NOMO-1 (cell line): ENCODE data around the gene CAPN5.
"Not testable (repeated sequence)": the region's sequence is repeated elsewhere in the genome, so short reads cannot be mapped to it uniquely, and the experiment has no call there.

Experiments
- DNase-seq, 2 experiments: peaks; one replicate each; lab custom pipeline; 2025; ENCODE audit not compliant: unreplicated experiment in 2 of 2; lab: John Stamatoyannopoulos, UW

Gene CAPN5

DNA sequence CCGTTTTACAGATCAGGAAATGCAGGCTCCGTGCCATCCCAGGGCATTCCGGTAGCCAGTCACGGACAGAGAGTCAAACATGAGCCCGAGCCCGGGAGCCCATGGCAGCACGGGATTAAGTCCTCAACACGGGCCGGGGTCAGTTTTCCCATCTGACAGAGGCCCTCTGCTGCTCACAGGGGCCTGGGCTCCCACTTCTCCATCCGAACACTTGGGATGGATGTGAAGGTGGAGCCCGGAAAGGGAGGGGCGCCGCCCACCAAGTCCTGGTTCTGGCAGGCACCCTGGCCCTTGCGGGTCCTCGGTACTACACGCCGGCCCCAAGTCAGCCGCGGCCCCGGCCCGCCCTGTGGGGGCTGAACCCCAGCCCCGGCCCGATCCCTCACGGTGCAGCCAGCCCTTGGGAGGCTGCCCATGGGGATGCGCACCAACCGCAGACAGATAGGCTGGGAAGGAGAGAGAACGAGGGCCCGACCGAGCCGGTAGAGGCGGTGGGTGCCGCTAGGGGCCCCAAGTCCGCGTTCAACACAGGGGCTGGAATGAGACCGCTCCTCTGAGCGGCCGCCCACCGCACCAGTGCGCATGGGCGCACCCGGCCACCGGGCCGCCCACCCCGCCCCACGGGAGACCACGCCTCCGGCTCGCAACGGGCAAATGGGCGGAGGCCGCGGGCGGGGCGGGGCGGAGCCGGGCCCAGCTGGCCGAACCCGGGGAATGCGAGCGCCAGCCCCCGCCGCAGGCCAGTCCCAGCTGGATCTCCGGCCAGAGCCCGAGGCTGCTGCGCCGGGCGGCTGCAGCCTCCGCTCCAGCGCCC lies at the start of gene CAPN5:
Gene CAPN5, plus strand, starts transcription at position 743 of the 814 bp plus-strand sequence. CDS start 17,916 bp downstream, outside the sequence.
- DNase-seq = peak; percentile 76 to 80

- not testable (repeated sequence) for DNase-seq
These were observed 48.3 kb upstream of the CAPN5 start for GRCh38 chr11:77018396-77018924.

DNA sequence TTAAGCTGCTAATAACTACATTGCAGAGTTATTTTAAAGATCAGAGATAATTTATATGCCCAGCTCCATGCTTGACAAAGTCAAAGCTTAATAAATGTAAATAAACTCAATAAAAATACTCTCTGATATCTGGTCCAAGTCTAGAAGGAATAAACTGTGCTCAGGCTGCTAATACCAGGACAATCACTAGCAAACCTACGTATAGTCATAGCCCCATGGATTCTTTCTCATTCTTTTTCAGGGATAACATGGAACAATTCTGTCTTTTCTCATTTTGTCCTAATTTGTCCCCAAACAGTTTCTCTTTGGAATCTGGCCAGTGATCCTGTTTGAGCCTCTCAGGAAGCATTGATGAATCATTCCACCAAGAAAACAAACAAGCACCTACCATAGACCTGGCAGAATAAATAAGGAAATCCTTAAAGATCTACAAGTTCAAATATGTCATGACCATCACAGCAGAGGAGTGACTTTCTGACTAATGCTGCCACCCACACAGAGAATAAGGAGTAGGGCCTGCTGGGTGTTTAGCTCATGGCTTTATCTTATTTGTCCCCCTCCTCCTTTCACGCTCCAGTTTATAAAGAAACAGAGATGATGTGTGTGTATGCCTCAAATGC lies 46.7 kb upstream of the CAPN5 start:
- no peak for DNase-seq

DNA sequence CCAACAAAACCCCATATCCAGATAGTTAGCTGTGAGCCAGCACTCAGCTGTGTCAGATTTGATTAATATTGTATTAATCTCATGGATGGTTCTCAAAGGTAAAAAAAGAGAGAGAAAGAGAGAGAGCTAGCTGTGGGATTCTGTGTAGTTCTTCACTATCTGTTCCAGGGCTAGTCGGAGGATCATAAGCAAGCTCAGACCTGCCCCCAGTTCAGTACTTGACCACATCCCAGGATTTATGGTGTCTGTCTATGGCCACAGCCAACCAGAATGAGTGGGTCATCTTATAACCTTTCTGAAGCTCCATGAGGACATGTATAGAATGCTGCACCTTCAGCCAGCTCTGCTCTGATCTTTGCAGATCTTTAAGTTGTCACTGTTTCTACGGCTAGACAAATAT lies 46.0 kb upstream of the CAPN5 start:
- no peak for DNase-seq

GRCh38 chr11:77024745-77025144 lies 42.0 kb upstream of the CAPN5 start:
- no peak for DNase-seq

DNA sequence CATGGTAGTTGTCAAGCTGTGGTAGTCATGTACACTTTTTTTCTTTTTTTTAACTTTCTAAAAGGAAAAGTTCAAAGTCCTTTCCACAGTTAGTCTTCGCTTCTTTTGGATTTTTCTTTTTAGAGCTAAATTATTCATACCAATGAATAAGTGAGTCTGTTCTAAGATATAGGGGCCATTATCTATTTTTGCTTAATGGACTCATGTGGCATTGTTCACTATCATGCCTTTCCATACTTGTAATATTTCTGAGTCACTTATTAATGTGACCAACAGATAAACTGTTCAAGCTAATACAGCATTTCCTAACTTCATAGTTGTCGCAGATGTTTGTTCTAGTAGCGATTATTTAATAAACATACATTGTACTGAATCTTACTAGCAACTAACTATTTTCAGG lies 40.5 kb upstream of the CAPN5 start:
- DNase-seq = no peak

GRCh38 chr11:77026743-77027142 lies 40.0 kb upstream of the CAPN5 start:
- no peak for DNase-seq

DNA sequence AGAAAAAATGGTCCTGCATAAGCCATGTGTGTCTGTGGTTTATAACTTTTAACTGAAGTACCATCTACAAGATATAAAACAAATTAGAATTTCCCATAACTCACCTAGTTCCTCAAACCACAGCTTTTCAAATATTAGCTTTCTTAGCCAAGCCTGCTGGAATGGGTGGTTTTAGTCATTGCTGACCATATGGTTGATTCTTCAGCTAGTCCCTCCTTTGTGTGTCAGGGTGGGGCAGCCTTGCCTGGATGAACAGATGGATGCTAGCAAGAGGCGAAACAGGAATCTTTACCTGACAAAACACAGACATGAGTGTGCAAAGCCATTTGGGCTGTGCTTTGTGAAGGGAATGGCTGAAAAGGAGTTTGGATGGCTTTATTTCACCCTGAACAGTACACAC lies 39.5 kb upstream of the CAPN5 start:
- no peak for DNase-seq

- no peak for DNase-seq
These were observed 36.9 kb upstream of the CAPN5 start for GRCh38 chr11:77029829-77030228.

- no peak for DNase-seq
These were observed 35.8 kb upstream of the CAPN5 start for GRCh38 chr11:77030834-77031414.

DNA sequence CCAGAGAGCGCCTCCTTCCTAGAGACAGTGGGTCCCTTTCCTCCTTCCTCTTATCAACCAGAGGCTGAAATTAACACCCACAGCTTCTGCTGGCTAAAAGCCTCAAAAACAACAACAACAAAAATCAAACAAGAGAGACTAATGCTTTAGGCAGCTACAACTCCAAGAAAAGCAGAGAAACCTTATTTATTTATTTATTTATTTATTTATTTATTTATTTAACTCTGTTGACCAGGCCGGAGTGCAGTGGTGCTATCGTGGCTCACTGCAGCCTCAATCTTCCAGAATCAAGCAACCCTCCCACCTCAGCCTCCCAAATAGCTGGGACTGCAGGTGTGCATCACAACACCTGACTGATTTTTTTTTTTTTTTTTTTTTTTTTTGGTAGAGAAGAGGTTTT lies 35.2 kb upstream of the CAPN5 start:
- no peak for DNase-seq

DNA sequence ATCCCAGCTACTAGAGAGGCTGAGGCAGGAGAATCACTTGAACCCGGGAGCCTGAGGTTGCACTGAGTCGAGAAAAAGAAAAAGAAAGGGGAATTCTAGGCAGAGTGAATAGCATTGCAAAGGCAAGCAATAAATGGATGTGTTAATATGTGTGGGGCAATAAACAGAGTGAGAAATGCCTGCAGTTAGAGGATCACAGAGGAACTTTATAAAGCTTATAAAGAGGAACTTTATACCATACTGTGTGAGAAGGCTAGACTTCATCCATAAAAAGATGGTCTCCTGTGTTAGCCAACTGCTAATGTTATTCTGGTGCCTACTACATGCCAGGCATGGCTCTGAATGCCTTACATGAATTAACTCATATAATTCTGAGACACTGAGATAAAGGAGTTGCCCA lies 31.7 kb upstream of the CAPN5 start:
- peak; percentile 5 to 55 for DNase-seq

- DNase-seq = no peak
These were observed 31.2 kb upstream of the CAPN5 start for GRCh38 chr11:77035580-77035979.

GRCh38 chr11:77036398-77036797 lies 30.4 kb upstream of the CAPN5 start:
- no peak for DNase-seq

DNA sequence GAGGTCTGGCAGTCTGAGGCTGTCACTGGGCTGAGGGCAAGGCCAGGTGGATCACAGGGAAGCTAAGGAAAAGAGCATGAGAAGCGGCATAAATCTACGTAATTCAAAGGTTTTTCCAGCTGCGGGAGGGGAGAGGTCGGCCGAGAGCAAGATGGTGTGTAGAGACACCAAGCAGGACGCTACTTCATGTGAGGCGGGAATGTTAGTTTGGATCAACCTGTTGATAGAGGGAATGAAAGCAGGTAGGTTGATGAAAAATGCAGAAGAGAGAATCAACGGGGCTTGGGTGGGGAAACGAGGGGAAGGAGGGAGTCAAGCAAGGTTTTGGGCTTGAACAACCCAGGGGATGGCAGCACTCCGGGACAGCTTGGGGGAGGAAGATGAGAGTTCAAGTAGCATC lies 29.7 kb upstream of the CAPN5 start:
- DNase-seq = no peak

- peak in 1 of 2 experiments; percentile 36 for DNase-seq
These were observed 28.5 kb upstream of the CAPN5 start for GRCh38 chr11:77038029-77038824.

DNA sequence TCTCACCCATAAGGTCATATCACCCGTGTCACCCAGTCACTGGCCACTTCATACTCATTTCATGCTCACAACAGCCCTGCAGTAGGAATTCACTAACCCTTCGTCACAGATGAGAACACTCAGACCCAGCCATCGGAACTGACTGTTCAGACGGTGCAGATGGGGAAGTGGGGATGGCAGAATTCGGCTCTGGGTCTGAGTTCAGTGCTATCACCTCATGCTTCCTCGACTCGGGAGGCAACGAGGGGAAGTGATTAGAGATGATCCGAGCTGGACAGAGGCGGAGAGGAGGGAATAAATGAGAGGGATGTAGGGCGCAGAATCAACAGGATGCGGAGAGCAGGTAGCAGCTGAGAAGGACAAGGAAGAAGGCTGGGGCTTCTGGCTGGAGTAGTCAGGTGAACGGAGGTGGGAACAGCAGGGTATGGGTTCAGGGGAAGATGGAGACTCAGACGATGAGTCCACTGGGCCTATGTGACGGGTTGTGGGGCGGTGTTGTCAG lies 27.9 kb upstream of the CAPN5 start:
- DNase-seq = peak; percentile 3 to 53

DNA sequence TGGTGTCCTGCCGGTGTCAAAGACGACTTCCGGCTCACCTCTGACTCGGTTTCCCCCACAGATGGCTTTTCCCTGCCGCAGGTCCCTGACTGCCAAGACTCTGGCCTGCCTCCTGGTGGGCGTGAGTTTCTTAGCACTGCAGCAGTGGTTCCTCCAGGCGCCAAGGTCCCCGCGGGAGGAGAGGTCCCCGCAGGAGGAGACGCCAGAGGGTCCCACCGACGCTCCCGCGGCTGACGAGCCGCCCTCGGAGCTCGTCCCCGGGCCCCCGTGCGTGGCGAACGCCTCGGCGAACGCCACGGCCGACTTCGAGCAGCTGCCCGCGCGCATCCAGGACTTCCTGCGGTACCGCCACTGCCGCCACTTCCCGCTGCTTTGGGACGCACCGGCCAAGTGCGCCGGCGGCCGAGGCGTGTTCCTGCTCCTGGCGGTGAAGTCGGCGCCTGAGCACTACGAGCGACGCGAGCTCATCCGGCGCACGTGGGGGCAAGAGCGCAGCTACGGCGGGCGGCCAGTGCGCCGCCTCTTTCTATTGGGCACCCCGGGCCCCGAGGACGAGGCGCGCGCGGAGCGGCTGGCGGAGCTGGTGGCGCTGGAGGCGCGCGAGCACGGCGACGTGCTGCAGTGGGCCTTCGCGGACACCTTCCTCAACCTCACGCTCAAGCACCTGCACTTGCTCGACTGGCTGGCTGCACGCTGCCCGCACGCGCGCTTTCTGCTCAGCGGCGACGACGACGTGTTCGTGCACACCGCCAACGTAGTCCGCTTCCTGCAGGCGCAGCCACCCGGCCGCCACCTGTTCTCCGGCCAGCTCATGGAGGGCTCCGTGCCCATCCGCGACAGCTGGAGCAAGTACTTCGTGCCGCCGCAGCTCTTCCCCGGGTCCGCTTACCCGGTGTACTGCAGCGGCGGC lies 27.0 kb upstream of the CAPN5 start:
- peak; percentile 7 to 23 for DNase-seq

GRCh38 chr11:77040401-77040777 lies 26.4 kb upstream of the CAPN5 start:
- DNase-seq = no peak

DNA sequence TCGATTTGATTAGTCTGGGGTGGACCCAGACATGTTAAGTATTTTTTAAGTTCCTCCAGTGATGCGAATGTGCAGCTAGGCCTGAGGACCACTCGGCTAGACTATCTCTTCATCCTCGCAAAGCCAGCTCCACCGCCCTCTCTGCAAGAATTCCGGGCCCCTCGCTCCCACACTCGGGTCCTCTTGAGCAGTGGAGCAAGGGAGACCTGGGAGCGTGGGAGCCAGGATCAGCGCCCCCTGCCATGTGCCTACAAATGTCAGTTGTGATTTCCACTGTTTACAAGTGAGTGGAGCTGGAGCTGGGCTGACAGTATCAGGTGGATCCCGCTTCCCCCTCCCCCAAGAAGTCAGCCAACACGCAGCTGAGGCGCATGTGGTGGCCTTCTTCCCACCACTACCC lies 25.9 kb upstream of the CAPN5 start:
- DNase-seq = no peak
